ENCODE measurements around the gene TRIM44. TPM values are rescaled to one million over a fixed set of nuclear protein-coding genes. Genes with fewer than 3 reads are reported as not detected.
A peak's percentile ranks its signal among the peaks of the same experiment; 100 is the strongest.
"Not testable (repeated sequence)": the region's sequence is repeated elsewhere in the genome, so short reads cannot be mapped to it uniquely, and the experiment has no call there.

Gene TRIM44
- total and polyA plus RNA-seq, 4 experiments from 2014 or later, result 34.7 to 53.1 (median 48.7) TPM

GRCh38 chr11:35650006-35650405 is 12.6 kb upstream of the TRIM44 start:
- no peak for DNase-seq
- Histone ChIP-seq H3K36me3 (ENCODE audit: insufficient read depth, low read length) (no peaks in the 10 kb centered on the region), H3K4me1 (ENCODE audit: insufficient read depth, low read length) (no peaks in the 10 kb centered on the region), H3K4me3 (ENCODE audit: low read length in 2 of 2) (no peak overlapping the region), H3K27ac (ENCODE audit: low read depth, low read length) (no peak overlapping the region), H3K9me3 (ENCODE audit: control insufficient read depth in 1 of 2, low read length in 2 of 2) (no peaks in the 10 kb centered on the region), H3K27me3 (ENCODE audit: insufficient read depth, low read length) (peaks cover 4% of the 10 kb centered on the region)
- POLR2A ChIA-PET (ENCODE audit: partially characterized antibody), result no interaction called here
- peaks cover 0 to 3% (median 0%) of the 10 kb centered on the region in 8 donors for H3K9me3 Mint-ChIP-seq
- no peaks in the 10 kb centered on the region for H3K36me3 Mint-ChIP-seq
- CTCF ChIA-PET (ENCODE audit: partially characterized antibody), result interaction anchor here (1.1 kb wide), 1 partner anchor 172 kb away, joined by 3 read pairs; no protein-coding TSS in a partner anchor
- intact Hi-C loops (cut with micrococcal nuclease), result no loop called here
- H3K4me1 Mint-ChIP-seq, result no peaks in the 10 kb centered on the region
- H3K4me3 Mint-ChIP-seq, result no peak overlapping the region
- no peak overlapping the region for H3K27ac Mint-ChIP-seq
- peaks cover 10 to 47% of the 10 kb centered on the region in 2 donors for H3K27me3 Mint-ChIP-seq

GRCh38 chr11:35650467-35650866 is 12.1 kb upstream of the TRIM44 start:
- Histone ChIP-seq H3K4me3 (ENCODE audit: low read length in 2 of 2) (no peak overlapping the region), H3K9me3 (ENCODE audit: control insufficient read depth in 1 of 2, low read length in 2 of 2) (no peaks in the 10 kb centered on the region), H3K4me1 (ENCODE audit: insufficient read depth, low read length) (no peaks in the 10 kb centered on the region), H3K27ac (ENCODE audit: low read depth, low read length) (no peak overlapping the region), H3K36me3 (ENCODE audit: insufficient read depth, low read length) (no peaks in the 10 kb centered on the region), H3K27me3 (ENCODE audit: insufficient read depth, low read length) (peaks cover 4% of the 10 kb centered on the region)
- POLR2A ChIA-PET (ENCODE audit: partially characterized antibody), result no interaction called here
- DNase-seq, result no peak
- CTCF ChIA-PET (ENCODE audit: partially characterized antibody), result no interaction called here
- H3K9me3 Mint-ChIP-seq, result peaks cover 0 to 2% (median 0%) of the 10 kb centered on the region in 8 donors
- H3K36me3 Mint-ChIP-seq, result no peaks in the 10 kb centered on the region
- no peak overlapping the region for H3K27ac Mint-ChIP-seq
- H3K4me1 Mint-ChIP-seq, result no peaks in the 10 kb centered on the region
- no peak overlapping the region for H3K4me3 Mint-ChIP-seq
- H3K27me3 Mint-ChIP-seq, result peaks cover 13 to 51% of the 10 kb centered on the region in 2 donors
- intact Hi-C loops (cut with micrococcal nuclease), result no loop called here

- no peaks in the 10 kb centered on the region for H3K4me1 Mint-ChIP-seq
- POLR2A ChIA-PET (ENCODE audit: partially characterized antibody), result no interaction called here
- H3K9me3 ChIP-seq (ENCODE audit: control insufficient read depth in 1 of 2, low read length in 2 of 2), result no peaks in the 10 kb centered on the region
- CTCF ChIA-PET (ENCODE audit: partially characterized antibody), result no interaction called here
- H3K4me1 ChIP-seq (ENCODE audit: insufficient read depth, low read length), result no peaks in the 10 kb centered on the region
- peaks cover 15 to 55% of the 10 kb centered on the region in 2 donors for H3K27me3 Mint-ChIP-seq
- H3K36me3 Mint-ChIP-seq, result no peaks in the 10 kb centered on the region
- DNase-seq, result no peak
- intact Hi-C loops (cut with micrococcal nuclease), result no loop called here
- H3K27ac ChIP-seq (ENCODE audit: low read depth, low read length), result no peak overlapping the region
- no peak overlapping the region for H3K27ac Mint-ChIP-seq
- peaks cover 0 to 2% (median 0%) of the 10 kb centered on the region in 8 donors for H3K9me3 Mint-ChIP-seq
- peaks cover 4% of the 10 kb centered on the region for H3K27me3 ChIP-seq (ENCODE audit: insufficient read depth, low read length)
- H3K4me3 Mint-ChIP-seq, result no peak overlapping the region
- no peak overlapping the region for H3K4me3 ChIP-seq (ENCODE audit: low read length in 2 of 2)
- no peaks in the 10 kb centered on the region for H3K36me3 ChIP-seq (ENCODE audit: insufficient read depth, low read length)
Observed at GRCh38 chr11:35651263-35651662, 11.3 kb upstream of the TRIM44 start.

DNA sequence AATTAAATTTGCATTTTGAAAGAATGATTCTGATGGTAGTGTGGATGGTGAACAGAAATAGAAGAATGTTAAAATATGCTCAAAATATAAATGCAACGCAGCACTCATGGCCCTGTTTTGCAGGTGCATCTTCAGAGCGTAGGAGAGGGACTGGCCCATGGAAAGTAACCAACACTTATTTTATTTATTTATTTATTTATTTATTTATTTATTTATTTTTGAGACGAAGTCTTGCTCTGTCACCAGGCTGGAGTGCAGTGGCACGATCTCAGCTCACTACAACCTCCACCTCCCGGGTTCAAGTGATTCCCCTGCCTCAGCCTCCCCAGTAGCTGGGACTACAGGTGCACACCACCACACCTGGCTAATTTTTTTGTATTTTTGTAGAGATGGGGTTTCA is 9.8 kb upstream of the TRIM44 start:
- CTCF ChIA-PET (ENCODE audit: partially characterized antibody), result not testable (repeated sequence)

DNA sequence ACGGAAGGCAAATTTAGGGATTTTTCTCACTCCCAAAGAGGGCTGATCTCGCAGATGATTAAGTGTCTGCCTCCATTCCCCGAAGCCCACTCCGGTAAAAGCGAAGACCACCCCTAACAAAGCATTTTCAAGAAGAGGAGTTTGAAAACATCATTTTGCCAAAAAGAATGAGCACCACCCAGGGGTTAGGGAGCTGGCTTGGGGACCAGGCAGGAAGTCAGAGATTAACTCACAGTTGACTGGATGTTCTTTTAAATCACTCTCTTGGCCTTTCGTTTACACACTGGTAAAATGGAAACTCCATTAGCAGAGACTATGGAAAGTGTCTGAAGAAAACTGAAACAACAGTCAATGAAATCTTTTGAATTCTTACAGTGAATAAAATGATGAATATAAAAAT is 7.9 kb upstream of the TRIM44 start:
- no peak overlapping the region for H3K4me3 ChIP-seq (ENCODE audit: low read length in 2 of 2)
- Mint-ChIP-seq H3K27ac (peak overlapping the region in 1 of 7 donors; percentile 22), H3K36me3 (no peaks in the 10 kb centered on the region), H3K27me3 (peaks cover 19 to 51% of the 10 kb centered on the region in 2 donors), H3K4me1 (no peaks in the 10 kb centered on the region), H3K4me3 (no peak overlapping the region), H3K9me3 (peaks cover 0 to 2% (median 0%) of the 10 kb centered on the region in 8 donors)
- no peaks in the 10 kb centered on the region for H3K9me3 ChIP-seq (ENCODE audit: control insufficient read depth in 1 of 2, low read length in 2 of 2)
- DNase-seq, result no peak
- no peaks in the 10 kb centered on the region for H3K4me1 ChIP-seq (ENCODE audit: insufficient read depth, low read length)
- ChIA-PET POLR2A (ENCODE audit: partially characterized antibody) (no interaction called here), CTCF (ENCODE audit: partially characterized antibody) (no interaction called here)
- intact Hi-C loops (cut with micrococcal nuclease), result no loop called here
- H3K36me3 ChIP-seq (ENCODE audit: insufficient read depth, low read length), result no peaks in the 10 kb centered on the region
- H3K27me3 ChIP-seq (ENCODE audit: insufficient read depth, low read length), result peaks cover 4% of the 10 kb centered on the region
- H3K27ac ChIP-seq (ENCODE audit: low read depth, low read length), result no peak overlapping the region

More for the DNA sequence above, 9.8 kb upstream of the TRIM44 start:
- H3K36me3 ChIP-seq (ENCODE audit: insufficient read depth, low read length); H3K4me3 ChIP-seq (ENCODE audit: low read length in 2 of 2); H3K4me3 Mint-ChIP-seq; POLR2A ChIA-PET (ENCODE audit: partially characterized antibody); H3K27ac Mint-ChIP-seq; H3K4me1 ChIP-seq (ENCODE audit: insufficient read depth, low read length); H3K9me3 Mint-ChIP-seq; H3K27me3 ChIP-seq (ENCODE audit: insufficient read depth, low read length); H3K4me1 Mint-ChIP-seq; H3K9me3 ChIP-seq (ENCODE audit: control insufficient read depth in 1 of 2, low read length in 2 of 2); DNase-seq; H3K36me3 Mint-ChIP-seq; H3K27ac ChIP-seq (ENCODE audit: low read depth, low read length); intact Hi-C loops (cut with micrococcal nuclease): not testable (repeated sequence)
- peaks cover 18 to 56% of the 10 kb centered on the region in 2 donors for H3K27me3 Mint-ChIP-seq

GRCh38 chr11:35655254-35655653 is 7.3 kb upstream of the TRIM44 start:
- no peak overlapping the region for H3K27ac ChIP-seq (ENCODE audit: low read depth, low read length)
- H3K4me3 ChIP-seq (ENCODE audit: low read length in 2 of 2), result no peak overlapping the region
- H3K9me3 Mint-ChIP-seq, result peaks cover 0 to 3% (median 0%) of the 10 kb centered on the region in 8 donors
- no peaks in the 10 kb centered on the region for H3K4me1 Mint-ChIP-seq
- no peak for DNase-seq
- no peaks in the 10 kb centered on the region for H3K36me3 Mint-ChIP-seq
- intact Hi-C loops (cut with micrococcal nuclease), result no loop called here
- POLR2A ChIA-PET (ENCODE audit: partially characterized antibody), result no interaction called here
- H3K9me3 ChIP-seq (ENCODE audit: control insufficient read depth in 1 of 2, low read length in 2 of 2), result no peaks in the 10 kb centered on the region
- CTCF ChIA-PET (ENCODE audit: partially characterized antibody), result no interaction called here
- no peak overlapping the region for H3K4me3 Mint-ChIP-seq
- peaks cover 4% of the 10 kb centered on the region for H3K27me3 ChIP-seq (ENCODE audit: insufficient read depth, low read length)
- H3K36me3 ChIP-seq (ENCODE audit: insufficient read depth, low read length), result no peaks in the 10 kb centered on the region
- no peak overlapping the region for H3K27ac Mint-ChIP-seq
- H3K4me1 ChIP-seq (ENCODE audit: insufficient read depth, low read length), result no peaks in the 10 kb centered on the region
- H3K27me3 Mint-ChIP-seq, result peaks cover 19 to 52% of the 10 kb centered on the region in 2 donors

DNA sequence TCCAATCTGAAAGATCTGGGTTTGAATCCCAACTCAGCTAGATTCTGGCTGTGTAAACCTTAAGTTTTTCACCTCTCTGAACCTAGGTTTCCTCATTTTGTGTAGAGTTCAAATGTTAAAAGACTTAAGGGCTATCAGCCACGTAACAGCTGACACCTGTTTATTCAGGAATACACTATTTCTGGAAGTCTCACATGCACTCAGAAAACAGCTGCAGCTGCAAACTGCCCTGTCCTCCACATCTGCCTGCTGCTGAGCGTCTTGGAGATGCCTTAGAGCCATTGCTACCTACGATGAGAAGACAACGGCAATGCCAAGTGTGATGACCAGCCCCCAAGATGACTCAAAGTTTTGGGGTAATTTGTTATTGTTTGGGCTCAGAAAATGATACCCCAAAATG is 6.7 kb upstream of the TRIM44 start:
- H3K27me3 Mint-ChIP-seq, result peaks cover 14 to 49% of the 10 kb centered on the region in 2 donors
- H3K4me3 Mint-ChIP-seq, result no peak overlapping the region
- H3K27ac Mint-ChIP-seq, result no peak overlapping the region
- Histone ChIP-seq H3K27ac (ENCODE audit: low read depth, low read length) (no peak overlapping the region), H3K4me1 (ENCODE audit: insufficient read depth, low read length) (no peaks in the 10 kb centered on the region), H3K36me3 (ENCODE audit: insufficient read depth, low read length) (no peaks in the 10 kb centered on the region), H3K27me3 (ENCODE audit: insufficient read depth, low read length) (peaks cover 4% of the 10 kb centered on the region), H3K9me3 (ENCODE audit: control insufficient read depth in 1 of 2, low read length in 2 of 2) (no peaks in the 10 kb centered on the region), H3K4me3 (ENCODE audit: low read length in 2 of 2) (no peak overlapping the region)
- no peak for DNase-seq
- peaks cover 0 to 3% (median 0%) of the 10 kb centered on the region in 8 donors for H3K9me3 Mint-ChIP-seq
- POLR2A ChIA-PET (ENCODE audit: partially characterized antibody), result no interaction called here
- intact Hi-C loops (cut with micrococcal nuclease), result no loop called here
- CTCF ChIA-PET (ENCODE audit: partially characterized antibody), result no interaction called here
- H3K36me3 Mint-ChIP-seq, result no peaks in the 10 kb centered on the region
- no peaks in the 10 kb centered on the region for H3K4me1 Mint-ChIP-seq
